HG03066 (cell line): ENCODE results near the gene HOXA4.

Experiments used
- ATAC-seq: cut with Tn5 transposase; IDR thresholded peaks from one replicate; pipeline ENCODE4 v1.9.1; 2021; ENCODE audit warnings: low read depth; ENCODE audit not compliant: unreplicated experiment

The HOXA4 gene

DNA sequence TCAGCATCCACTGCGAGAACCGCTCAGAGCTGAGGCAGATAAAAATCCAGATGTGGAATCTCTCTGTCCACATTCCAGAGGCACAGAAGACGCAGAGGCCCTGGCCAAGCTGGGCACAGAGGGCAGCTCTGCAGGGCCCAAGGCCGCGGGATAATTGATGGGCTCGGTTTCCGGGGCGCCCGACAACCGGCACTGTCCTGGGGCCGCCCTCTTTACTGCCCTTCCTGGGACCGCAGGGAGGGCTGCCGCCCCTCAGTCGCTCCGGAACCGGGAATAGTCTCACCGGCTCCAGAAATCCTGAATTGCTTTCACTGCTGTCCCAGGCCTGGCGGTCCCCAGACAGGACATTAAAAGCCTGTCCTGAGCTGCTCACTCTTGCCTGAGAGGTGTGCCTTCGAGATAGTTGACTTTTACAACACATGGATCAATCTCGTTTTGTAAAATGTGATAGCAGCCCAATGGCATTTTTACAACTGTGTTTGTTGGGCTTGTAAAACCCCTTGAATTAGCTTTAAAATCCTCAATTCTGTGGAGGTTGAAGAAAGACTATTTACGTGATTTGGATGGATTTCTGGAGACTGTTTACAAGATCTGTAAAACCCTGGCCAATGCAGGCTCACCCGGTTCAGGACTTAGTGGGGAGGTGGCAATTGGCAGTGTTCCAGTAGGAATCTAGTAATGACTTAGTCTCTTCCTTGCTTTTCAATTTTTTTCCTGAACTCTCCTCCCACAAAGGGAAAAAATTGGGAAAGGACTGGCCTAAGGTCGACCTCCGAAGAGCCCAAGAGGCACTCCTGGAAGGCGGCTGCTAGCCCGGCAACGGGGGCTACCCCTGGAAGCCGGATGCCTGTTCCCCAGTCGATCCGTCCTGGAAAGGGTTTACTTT is 18.4 kb upstream of the HOXA4 start:
- no peak for ATAC-seq

DNA sequence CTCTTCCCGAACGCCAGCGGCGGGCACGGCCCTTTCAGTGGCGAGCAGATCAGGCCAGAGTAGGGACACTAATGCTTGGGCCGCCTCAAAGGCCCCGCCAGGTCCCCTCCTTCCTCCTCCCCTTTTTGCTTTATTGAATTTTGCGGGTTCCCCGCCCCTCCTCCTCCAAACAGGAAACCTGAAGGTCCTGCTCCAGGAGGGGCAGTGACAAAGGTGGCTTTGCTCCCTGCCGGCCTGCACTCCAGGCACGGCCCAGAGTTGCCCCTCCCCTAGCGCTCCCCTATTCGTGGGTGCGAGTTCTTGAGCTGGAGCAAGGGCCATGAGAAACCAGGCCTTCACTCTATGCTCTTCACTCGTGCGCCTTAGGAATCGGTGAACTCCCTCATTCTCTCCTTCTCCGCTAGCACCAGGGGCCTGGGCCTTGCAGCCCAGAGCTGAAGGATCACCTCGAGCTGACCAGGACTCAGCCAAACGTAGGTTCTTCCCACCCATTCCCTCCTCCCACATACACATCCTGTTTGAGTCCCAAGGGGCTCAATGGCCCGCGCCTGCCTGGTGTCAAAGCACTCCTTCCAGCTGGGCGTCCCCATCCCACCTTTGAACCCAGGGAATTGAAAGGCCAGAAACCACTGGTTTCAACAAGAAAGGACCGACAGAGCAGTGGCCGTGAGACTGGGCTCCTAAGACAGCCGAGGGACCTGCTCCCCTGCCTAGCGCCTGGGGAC is 17.6 kb upstream of the HOXA4 start:
- ATAC-seq = no peak

DNA sequence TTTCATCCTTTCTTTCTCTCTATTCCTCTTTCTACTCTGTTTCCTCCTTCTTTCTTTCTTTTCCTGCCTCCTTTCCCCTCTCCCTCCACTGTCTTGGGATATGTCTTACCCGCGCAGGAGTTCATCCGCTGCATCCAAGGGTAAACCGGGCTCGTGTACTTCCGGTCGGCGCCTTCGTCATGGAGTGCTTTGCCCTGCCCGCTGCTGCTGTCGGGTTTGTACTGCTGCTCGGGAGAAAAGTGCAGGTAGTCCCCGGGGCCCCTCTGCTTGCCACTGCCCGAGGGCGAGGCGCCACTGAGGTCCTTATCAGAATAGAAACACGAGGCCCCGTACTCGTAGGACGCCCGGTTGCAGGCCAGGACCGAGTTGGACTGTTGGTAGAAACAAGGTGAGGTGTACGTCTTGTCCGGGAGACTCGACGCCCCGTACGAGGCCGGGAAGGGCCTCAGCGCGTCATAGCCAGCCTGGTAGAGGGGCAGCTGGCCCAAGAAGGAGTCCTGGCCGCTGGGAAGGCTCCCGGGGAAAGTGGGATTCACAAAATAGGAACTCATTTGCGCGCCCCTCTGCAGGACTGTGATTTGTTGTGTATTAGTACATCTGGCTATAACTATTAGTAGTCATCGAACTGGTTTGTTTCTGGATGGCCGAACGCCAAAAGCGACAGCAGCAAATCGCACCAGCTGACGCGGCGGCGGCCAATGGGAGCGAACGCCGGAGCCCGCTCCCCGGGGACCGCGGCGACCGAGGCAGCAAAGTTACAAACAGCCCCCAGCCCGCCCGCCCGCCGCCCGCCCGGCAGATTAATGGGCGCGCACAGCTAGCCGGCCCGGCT is 16.9 kb upstream of the HOXA4 start, which contains the start of gene HOXA6:
Gene HOXA6, minus strand, starts transcription at position 576 of the 832 bp plus-strand sequence. Its CDS starts 25 bp downstream, at position 551.
- no peak for ATAC-seq

DNA sequence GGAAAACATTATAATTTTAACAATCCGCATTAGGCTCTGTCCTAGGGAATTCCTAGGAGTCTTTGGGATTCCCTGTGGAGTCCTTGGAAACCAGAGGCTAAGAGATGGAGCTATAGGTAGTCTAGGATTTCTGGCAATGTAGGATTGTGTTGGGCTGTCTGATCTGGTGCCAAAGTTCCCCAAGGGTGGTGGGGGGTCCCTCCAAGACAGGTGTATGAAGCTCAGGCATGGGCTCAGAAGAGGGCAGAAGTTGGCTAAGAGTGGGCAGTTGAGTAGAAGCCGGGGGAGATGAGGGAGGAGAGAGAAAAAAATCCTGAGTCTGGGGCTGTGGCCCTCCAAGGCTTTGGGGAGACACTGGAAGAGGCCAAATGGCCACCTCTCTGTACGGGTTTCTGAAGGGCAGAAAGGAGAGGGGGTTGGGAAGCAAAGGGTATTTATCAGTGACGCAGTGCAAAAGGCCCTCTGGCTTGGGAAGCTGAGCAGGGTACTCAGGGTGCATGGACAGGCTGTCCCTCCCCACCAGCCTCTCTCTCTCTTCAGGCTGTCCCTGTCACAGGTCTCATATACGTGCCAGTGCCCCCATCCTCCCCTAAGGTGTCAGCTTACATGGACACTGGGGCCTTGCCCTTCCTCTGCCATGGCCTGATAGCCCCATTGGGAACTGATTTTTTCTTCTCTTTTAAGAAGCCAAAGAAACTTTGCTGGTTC is 16.1 kb upstream of the HOXA4 start:
- no peak for ATAC-seq

DNA sequence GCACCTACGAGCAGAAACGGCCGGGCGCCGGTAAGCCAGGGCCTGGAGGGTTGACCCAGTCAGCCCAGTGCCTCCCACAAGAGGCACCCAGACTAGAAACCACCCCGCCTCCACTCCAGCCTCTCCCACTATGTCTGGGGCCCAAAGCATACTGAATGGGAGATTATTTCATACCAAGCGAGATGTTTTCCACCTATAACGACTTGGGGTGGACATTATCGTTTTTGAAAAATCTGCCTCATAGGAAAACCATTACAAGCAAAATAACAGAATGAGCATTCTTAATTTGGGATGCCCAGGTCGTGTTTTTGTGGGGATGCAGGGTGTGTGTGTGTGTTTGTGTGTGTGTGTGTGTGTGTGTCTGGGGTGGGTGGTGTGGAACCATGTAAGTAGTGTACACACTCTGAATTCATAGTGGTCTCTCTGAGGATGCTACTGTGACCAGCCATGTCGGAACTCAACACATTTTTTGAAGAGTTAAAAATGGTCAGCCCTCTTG is 15.4 kb upstream of the HOXA4 start:
- no peak for ATAC-seq

DNA sequence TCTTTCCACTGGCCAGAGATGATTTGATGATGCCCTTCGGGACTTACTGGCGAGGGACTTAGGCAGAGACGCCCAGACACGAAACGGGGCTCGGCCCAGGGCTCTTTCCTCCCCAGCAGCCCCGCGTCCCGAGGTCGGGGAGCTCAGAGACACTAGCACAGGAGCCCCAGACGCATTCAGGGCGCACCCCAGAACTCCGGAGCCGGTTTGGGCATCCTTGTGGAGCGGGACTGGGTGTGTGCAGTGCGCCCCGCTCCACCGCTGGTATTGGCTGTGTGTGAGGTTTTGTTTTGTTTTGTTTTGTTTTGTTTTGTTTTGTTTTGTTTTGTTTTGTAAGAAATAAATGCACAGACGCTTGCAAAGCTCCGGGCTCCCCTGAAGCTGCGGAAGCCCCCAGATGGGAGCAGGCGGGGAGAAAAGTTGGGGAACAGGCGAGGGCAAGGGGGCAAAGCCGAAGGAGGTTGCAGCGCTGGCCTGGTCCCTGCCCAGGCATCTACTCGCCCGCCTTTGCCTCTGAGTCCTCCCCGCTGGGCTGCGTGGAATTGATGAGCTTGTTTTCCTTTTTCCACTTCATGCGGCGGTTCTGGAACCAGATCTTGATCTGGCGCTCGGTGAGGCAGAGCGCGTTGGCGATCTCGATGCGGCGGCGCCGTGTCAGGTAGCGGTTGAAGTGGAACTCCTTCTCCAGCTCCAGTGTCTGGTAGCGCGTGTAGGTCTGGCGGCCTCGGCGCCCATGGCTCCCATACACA is 14.8 kb upstream of the HOXA4 start:
- ATAC-seq = no peak

DNA sequence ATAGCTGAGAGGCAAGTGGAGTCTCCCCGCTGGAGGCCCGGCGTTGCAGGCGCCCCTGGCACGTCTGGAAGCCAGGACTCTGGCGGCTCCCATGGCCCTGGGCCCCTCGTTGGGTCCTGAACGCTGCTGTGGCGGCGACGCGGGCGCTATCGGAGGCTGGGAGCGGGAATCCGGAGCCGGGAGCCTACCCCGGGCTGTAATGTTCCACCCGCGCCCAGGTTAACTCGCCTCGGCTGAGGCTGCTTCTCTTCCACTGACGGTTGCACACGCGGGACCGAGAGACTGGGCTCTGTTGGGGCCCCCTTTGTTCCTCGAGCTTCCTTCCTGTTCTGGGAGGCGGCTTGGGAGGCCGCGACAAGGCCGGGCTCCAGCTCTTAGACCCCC is 14.2 kb upstream of the HOXA4 start:
- ATAC-seq = no peak

DNA sequence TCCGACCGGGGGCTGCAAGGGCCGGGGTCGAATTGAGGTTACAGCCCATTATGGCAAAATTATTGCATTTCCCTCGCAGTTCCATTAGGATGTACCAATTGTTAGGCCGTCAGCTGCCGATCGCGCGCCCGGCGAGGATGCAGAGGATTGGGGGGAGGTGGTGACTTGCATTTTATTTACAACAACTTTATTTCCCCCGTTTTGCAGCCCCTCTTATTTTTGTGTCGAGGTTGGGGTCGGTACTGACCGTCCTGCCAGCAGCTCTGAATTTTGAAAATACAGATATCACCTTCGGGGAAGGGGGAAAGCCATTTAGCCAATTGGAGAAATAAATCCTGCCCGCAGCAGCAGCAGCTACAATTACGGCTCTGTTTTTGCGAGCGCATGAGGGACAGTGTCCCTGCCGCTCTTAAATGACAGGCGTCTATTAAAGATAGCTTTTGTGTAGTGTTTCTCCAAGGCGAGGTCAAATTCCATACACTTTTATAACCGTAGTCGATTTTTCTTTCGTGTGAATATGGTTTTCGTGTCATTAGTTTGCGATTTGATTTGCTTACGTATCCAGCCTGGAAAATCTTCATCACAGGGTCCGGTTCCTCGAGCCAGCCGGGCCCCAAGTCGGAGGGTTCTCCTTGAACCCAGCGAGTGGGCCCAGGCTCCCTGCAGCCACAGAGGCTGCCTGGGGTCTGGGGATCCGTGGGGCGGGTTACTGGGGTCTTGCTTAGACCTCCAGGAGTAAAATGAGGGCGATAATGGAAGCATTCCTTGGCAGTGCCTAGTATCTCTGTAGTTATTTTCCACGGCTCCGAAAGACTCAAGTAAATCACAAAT is 13.6 kb upstream of the HOXA4 start:
- ATAC-seq = no peak

DNA sequence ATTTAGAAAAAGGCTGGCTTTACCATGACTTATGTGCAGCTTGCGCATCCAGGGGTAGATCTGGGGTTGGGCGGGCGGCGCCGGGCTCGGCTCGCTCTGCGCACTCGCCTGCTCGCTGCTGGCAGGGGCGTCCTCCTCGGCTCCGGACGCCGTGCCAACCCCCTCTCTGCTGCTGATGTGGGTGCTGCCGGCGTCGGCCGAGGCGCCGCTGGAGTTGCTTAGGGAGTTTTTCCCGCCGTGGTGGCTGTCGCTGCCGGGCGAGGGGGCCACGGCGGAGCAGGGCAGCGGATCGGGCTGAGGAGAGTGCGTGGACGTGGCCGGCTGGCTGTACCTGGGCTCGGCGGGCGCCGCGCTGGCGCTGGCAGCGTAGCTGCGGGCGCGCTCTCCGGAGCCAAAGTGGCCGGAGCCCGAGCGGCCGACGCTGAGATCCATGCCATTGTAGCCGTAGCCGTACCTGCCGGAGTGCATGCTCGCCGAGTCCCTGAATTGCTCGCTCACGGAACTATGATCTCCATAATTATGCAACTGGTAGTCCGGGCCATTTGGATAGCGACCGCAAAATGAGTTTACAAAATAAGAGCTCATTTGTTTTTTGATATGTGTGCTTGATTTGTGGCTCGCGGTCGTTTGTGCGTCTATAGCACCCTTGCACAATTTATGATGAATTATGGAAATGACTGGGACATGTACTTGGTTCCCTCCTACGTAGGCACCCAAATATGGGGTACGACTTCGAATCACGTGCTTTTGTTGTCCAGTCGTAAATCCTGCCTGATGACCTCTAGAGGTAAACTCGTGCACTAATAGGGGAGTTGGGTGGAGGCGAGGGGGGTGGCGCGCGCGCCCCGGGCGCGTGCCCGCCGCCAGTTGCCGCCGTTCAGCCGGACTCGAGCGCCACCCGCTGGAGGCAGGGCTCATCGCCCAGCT is 12.7 kb upstream of the HOXA4 start, which contains the start of gene HOXA5:
Gene HOXA5, minus strand, starts transcription at position 659 of the 927 bp plus-strand sequence. Its CDS starts 74 bp downstream, at position 585.
- no peak for ATAC-seq

DNA sequence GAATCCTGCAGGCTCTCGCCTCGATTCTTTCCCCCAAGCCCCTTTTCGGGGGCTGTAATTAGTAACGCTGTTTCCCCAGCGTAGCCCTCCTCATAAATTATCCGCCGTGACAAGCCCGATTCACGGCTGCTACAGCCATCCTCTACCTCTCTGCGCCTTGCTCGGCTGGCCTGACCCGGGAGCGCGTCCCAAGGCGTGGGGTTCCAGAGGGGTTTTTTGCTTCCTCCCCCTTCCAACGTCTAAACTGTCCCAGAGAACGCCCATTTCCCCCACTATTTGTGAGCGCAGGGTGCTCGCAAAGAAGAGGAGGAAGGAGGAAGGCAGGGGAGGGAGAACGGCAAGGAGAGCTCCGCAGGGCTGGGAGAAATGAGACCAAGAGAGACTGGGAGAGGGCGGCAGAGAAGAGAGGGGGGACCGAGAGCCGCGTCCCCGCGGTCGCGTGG is 12.0 kb upstream of the HOXA4 start:
- no peak for ATAC-seq

DNA sequence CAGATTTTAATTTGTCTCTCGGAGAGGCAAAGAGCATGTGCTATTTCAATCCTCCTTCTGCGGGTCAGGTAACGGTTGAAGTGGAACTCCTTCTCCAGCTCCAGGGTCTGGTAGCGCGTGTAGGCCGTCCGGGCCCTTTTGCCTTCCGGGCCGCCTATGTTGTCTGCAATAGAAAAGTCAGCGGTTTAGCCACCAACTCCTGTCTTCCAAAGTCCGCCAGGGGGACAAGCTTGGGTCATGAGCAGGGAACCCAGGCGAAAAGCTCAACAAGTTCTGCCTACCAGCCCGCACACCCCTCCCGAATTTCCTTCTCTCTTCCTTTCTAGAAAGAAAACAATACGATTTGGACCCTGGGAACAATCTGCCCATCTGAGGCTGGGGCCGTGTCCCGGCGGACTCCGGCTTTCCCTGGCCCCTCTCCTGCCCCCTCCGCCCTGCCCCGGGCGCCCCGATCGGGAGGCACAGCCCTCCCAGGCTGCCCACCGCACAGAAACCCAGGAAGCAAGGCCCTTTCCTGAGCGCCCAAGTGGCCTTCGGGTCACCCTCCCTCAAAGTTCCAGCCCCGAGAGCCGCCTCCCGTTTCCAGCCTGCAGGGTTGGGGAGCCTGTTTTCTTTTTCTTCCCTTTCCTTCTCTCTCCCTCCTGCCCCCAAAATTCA is 11.5 kb upstream of the HOXA4 start:
- ATAC-seq = no peak

DNA sequence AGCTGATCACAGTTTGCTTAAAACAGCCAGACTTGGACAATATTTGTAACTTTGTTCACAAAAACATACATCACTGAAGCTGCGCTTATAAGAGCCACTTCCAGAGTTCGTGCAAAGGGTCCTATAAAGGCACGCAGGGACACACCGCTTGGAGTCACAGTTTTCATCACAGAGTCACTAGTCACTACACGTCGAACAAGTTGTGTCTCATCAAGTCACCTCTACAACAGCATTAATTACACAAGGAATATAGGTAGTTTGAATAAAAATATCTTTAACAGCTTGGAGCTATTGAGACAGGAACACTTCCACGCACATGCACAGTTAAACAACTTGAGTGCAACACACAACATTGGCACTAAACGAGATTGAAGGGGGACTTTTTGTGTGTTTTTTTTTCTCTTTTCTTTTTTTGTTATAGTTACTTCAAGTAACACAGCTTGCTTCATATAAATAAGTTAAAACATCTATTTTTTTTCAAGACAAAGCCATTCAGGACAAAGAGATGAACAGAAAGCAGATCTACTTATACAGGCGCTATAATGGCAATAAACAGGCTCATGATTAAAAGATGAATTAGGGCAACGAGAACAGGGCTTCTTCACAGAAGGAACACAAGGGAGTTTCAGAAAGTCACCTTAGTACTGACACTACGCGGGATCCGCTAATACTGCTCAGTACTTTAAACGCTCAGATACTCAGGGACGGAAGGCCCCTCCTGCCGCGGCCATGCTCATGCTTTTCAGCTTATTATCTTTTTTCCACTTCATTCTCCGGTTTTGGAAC is 10.8 kb upstream of the HOXA4 start:
- ATAC-seq = no peak

DNA sequence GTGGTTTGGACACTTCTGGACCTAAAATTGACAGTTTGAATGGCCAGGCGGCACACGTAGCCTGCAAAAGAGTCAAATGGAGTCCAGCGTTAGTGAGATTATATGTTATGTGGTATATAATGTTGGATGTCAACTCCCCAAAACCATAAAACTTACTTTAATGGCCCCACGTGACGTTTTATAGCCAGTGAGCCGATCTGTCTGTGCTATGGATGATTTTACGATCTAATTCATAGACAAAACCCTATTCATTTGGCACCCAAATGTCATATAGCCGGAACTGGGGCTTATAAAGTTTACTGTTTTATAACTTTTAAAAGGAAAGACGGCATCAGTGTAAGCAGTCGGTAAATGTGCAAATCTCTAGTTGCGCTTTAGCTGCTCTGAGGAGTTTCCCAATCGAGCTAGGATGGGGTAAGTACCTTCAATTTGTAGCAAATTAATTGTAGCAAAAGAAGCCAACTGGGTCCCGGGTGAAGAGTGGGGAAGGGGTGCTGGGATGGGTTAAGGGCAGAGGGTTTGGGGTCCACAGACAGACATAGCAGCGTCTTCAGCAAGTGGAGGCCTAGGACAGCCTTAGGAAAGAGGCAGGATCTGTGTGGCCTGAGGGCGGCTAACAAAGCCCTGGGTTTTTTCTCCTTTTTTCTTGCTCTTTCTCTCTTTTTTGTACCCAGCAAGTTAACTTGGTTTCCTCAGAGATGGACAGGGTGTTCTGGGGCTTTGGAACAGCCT is 9.7 kb upstream of the HOXA4 start:
- ATAC-seq = no peak

DNA sequence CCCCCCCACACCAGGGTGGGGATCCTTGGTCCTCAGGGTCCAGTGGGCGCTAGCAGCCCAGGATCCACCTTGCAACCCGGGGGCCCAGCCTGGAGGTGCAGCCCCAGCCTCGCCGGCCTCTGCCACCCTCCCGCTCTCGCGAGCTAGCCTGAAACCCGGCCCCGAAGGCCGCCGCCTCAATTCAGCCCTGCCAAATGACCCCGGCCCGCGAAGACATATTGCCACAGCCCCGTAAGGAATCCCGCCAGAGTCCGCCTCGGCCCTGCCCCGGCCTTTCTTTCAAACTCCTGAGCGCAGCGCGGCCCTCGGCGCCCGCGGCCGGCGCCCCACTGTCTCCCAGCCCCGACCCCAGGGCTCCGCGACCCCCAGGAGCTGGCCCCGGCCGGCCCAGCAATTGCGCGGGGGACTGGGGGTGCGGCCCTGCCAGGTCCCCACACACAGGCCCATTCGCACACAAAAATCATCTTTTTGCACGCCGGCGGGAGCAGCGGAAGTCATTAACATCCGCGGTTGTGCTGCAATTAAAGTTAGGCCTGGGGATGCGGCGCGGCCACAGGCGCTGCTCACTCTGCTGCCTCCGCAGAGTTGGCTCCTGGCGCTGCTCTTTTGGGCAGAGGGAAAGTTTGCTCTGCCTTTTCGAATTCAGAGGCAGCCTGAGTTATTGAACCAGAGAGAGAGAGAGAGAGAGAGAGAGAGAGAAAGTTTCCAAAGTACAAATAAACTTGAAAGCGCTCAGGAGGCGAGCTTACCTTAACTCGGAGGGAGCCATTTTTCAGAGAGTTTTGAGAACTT is 9.0 kb upstream of the HOXA4 start:
- no peak for ATAC-seq

DNA sequence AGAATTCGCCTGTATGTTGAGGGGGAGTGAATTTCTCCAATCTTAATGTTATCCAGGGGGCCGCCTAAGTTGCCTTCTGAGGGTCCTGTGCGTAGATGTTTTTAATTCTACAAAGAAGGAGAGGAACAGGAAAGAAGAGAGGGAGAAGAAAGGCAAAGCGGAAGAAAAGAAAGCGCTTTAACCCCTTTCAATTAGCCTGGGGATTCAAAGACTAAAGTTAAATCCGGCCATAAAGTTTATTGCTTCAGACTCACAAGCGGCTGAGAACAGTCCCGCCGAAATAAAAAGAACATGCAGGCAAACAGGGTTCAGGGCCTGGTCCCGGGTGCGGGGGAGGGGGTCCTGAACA is 8.4 kb upstream of the HOXA4 start:
- ATAC-seq = no peak
